Heart left ventricle (tissue), 16 donors: ENCODE data around the gene CLIP2. TPM values are rescaled to one million over a fixed set of nuclear protein-coding genes. Genes with fewer than 3 reads are reported as not detected.
"Not testable (repeated sequence)": the region's sequence is repeated elsewhere in the genome, so short reads cannot be mapped to it uniquely, and the experiment has no call there.

Experiments
- ATAC-seq, 4 donors: fragments of 200-7000 bp; cut with Tn5 transposase; one replicate each; pipeline ENCODE4 v1.9.1; 2020 to 2022; ENCODE audit warnings: moderate library complexity in 4 of 4, mild to moderate bottlenecking in 3 of 4, moderate number of reproducible peaks in 1 of 4
- DNase-seq, 5 donors: peaks; one replicate each; pipeline ENCODE4 v3.0.0-alpha.2; 2020
- H3K27ac ChIP-seq, 12 donors: fragments of 200-600 bp; sonication (generic) in 4 of 12; one replicate each; pipeline versions ENCODE4 v1.5.0 to v1.8.0; 2016 to 2022; ENCODE audit warnings: mild to moderate bottlenecking in 2 of 12
- H3K27me3 ChIP-seq, 9 donors: fragments of 200-600 bp; sonication (generic) in 2 of 9; one replicate each; pipeline versions ENCODE4 v1.5.1 to v1.8.0; 2016 to 2022; ENCODE audit warnings: mild to moderate bottlenecking in 3 of 9
- H3K36me3 ChIP-seq, 9 donors: fragments of 200-600 bp; sonication (generic) in 2 of 9; one replicate each; pipeline versions ENCODE4 v1.5.0 to v1.8.0; 2018 to 2022; ENCODE audit warnings: mild to moderate bottlenecking in 2 of 9
- H3K4me1 ChIP-seq, 12 donors: fragments of 200-600 bp; sonication (generic) in 4 of 12; one replicate each; pipeline versions ENCODE4 v1.5.0 to v1.8.0; 2016 to 2022; ENCODE audit warnings: mild to moderate bottlenecking in 3 of 12
- H3K4me3 ChIP-seq, 12 donors: fragments of 200-600 bp; sonication (generic) in 4 of 12; one replicate each; pipeline versions ENCODE4 v1.5.0 to v1.8.0; 2017 to 2022; ENCODE audit warnings: mild to moderate bottlenecking in 9 of 12, moderate library complexity in 4 of 12
- H3K9me3 ChIP-seq, 12 donors: fragments of 200-600 bp; sonication (generic) in 4 of 12; one replicate each; pipeline versions ENCODE4 v1.5.0 to v1.8.0; 2016 to 2022; ENCODE audit warnings: mild to moderate bottlenecking in 1 of 12
- POLR2A ChIP-seq, 2 donors: fragments of 450-650 bp; IDR thresholded peaks; one replicate each; pipeline ENCODE4 v1.6.1; 2017; ENCODE audit warnings: antibody characterized with exemption in 2 of 2, mild to moderate bottlenecking in 2 of 2, moderate library complexity in 2 of 2
- WGBS, 4 donors: extraction: QIAGEN DNeasy Blood & Tissue Kit in 2 of 4; methylation state at CpG; one replicate each; pipeline versions ENCODE4 v1.1.5 to v1.1.7; 2013 to 2018; 5-methylcytosine and 5-hydroxymethylcytosine counted together
- intact Hi-C, 10 donors: fragments of 100-400 bp; cut with DNase I; formaldehyde crosslinking; loops; one replicate each; pipeline versions ENCODE4 v1.11.1 to v1.14.2; 2022
- polyA plus RNA-seq, 2 donors: library from polyadenylated mRNA; stranded (reverse); fragments of 200-250 nt; gene quantifications; one replicate each; pipeline ENCODE4 v1.2.3, GENCODE V29; 2013
- total RNA-seq, 9 donors: library from RNA; depleted of rRNA in 2 of 9; stranded (reverse); fragments of >200 nt in 2 of 9; fragmentation: NEBNext Ultra II Directional in 3 of 9; extraction: Animal tissue kit (Norgen Biotek cat#: 25700) in 3 of 9; gene quantifications; one replicate each; pipeline versions ENCODE4 v1.1.0 to v1.2.4, GENCODE V29; 2016 to 2023
- TF ChIP-seq, protein P1 (sequence below), 12 donors: fragments of 200-600 bp; sonication (generic) in 4 of 12; IDR thresholded peaks; one replicate each; pipeline versions ENCODE4 v1.5.0 to v1.8.0; 2018 to 2022; ENCODE audit warnings: antibody characterized with exemption in 12 of 12, mild to moderate bottlenecking in 5 of 12
- donor health status: ischemic (EF 13 %, LVEDD 7.1; RV severe dilation, severe dysfunction).
- donor health status: healthy with polysubstance abuse.
- donor health status: DM: no; HTN: yes; CAD: no.
- donor health status: DM: no; HTN: no; CAD: no.
- donor health status: ischemic (EF 25% LVEDD 6.9; RV normal size, moderate dysfunction).
- donor health status: ischemic (EF 25% LVEDD 5.7; RV mildly dilated, moderate dysfunction).
- donor health status: healthy.
- donor health status: DM: yes; HTN: yes; CAD: no.
- donor health status: ischemic (EF 35%, LVEDD 5.7; RV mildly dilated, moderate dysfunction).
- donor health status: nonischemic (EF 11% LVEDD 7.7; RV severe dilation, severe dysfunction).
- donor health status: DM: yes; HTN: yes; CAD: no.
- donor health status: PGD.
- donor health status: ischemic (EF 29% LVEDD 5.4; RV normal size, mild dysfunction).
- donor health status: nonischemic (EF 23%, LVEDD 6.1; RV moderate dilation, normal function).

The CLIP2 gene
- total and polyA plus RNA-seq, 11 donors = 4.2 to 17.7 (median 9.0) TPM

DNA sequence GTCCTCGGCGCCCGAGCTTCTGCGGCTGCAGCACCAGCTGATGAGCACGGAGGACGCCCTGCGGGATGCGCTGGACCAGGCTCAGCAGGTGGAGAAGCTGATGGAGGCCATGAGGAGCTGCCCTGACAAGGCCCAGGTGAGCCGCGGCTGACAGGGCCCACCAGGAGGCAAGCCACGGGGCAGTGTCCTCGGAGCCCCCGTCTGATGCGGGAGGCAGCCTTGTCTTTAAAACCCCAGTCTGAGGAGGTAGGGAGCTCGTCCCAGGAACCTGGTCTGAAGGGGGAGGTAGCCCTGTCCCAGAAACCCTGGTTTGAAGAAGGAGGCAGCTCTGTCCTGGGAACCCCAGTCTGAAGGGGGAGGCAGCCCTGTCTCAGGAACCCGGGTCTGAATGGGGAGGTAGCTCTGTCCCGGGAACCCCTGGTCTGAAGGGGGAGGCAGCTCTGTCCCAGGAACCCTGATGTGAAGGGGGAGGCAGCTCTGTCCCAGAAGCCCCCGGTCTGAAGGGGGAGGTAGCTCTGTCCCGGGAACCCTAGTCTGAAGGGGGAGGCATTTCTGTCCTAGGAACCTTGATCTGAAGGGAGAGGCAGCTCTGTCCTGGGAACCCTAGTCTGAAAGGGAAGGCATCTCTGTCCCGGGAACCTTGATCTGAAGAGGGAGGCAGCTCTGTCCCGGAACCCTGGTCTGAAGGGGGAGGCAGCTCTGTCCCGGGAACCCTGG lies 111.4 kb downstream of the CLIP2 start:
- Histone ChIP-seq H3K27me3 (no peaks in the 10 kb centered on the region), H3K36me3 (peaks cover 0 to 65% (median 49%) of the 10 kb centered on the region in 9 donors), H3K4me3 (no peak overlapping the region), H3K4me1 (no peaks in the 10 kb centered on the region), H3K9me3 (peaks cover 0 to 3% (median 0%) of the 10 kb centered on the region in 12 donors), H3K27ac (no peak overlapping the region)
- WGBS, 4 donors = 85 to 92% (median 90%) methylated on average over 21 to 22 of the region's 22 CpGs
- intact Hi-C loops = loop anchor here (2.0 to 10.0 kb wide), 8 partner anchors 192 to 536 kb away; partner anchors contain the start of gene TMEM270 (in 1 of the 10)
- DNase-seq (peak in 1 of 5 donors; percentile 64), ATAC-seq (no peak)
- TF ChIP-seq, protein P1, sequence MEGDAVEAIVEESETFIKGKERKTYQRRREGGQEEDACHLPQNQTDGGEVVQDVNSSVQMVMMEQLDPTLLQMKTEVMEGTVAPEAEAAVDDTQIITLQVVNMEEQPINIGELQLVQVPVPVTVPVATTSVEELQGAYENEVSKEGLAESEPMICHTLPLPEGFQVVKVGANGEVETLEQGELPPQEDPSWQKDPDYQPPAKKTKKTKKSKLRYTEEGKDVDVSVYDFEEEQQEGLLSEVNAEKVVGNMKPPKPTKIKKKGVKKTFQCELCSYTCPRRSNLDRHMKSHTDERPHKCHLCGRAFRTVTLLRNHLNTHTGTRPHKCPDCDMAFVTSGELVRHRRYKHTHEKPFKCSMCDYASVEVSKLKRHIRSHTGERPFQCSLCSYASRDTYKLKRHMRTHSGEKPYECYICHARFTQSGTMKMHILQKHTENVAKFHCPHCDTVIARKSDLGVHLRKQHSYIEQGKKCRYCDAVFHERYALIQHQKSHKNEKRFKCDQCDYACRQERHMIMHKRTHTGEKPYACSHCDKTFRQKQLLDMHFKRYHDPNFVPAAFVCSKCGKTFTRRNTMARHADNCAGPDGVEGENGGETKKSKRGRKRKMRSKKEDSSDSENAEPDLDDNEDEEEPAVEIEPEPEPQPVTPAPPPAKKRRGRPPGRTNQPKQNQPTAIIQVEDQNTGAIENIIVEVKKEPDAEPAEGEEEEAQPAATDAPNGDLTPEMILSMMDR (IDR thresholded peaks at IDR 0.05) = no peak
- TF ChIP-seq POLR2A (IDR thresholded peaks at IDR 0.05) = no peak

DNA sequence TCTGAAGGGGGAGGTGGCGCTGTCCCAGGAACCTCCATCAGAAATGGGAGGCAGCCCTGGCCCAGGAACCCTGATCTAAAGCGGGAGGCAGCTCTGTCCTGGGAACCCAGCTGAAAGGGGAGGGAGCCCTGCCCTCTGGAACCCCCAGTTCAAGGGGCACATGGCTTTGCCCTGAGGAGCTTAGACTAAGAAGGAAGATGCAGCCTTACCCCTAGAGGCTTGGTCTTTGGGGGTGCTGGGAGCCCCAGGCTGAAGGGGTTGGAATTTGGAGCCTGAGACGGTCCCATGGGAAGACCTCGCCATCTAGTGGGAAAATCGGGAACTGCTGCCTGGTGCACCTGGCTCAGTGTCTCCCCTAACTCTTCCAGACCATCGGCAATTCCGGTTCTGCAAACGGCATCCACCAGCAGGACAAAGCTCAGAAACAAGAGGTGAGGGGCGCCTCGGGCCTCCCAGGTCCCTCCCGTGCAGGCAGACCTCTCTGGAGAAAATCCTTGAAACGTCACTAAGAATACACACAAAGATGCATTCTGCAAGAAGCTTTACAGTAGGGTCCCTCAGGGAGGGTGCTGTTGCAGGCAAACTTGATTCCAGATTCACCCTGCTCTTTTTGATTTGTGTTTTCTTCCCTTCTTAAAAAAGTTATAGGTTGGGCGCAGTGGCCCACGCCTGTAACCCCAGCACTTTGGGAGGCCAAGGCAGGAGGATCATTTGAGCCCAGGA lies 112.1 kb downstream of the CLIP2 start:
- no peak overlapping the region for H3K27ac ChIP-seq
- H3K9me3 ChIP-seq = no peaks in the 10 kb centered on the region
- TF ChIP-seq POLR2A (IDR thresholded peaks at IDR 0.05) = no peak
- TF ChIP-seq, protein P1 (IDR thresholded peaks at IDR 0.05) = peak; percentile 91 to 98 (median 96)
- ATAC-seq (peak in 3 of 4 donors; percentile 58 to 65 (median 62)), DNase-seq (peak; percentile 47 to 72 (median 59))
- intact Hi-C loops = loop anchor here (2.0 to 10.0 kb wide), 8 partner anchors 192 to 536 kb away; partner anchors contain the start of gene TMEM270 (in 1 of the 10)
- H3K27me3 ChIP-seq = no peaks in the 10 kb centered on the region
- no peaks in the 10 kb centered on the region for H3K4me1 ChIP-seq
- 38 to 54% (median 39%) methylated on average over 9 to 14 of the region's 14 CpGs for WGBS, 4 donors
- peaks cover 0 to 57% (median 43%) of the 10 kb centered on the region in 9 donors for H3K36me3 ChIP-seq
- H3K4me3 ChIP-seq = no peak overlapping the region

DNA sequence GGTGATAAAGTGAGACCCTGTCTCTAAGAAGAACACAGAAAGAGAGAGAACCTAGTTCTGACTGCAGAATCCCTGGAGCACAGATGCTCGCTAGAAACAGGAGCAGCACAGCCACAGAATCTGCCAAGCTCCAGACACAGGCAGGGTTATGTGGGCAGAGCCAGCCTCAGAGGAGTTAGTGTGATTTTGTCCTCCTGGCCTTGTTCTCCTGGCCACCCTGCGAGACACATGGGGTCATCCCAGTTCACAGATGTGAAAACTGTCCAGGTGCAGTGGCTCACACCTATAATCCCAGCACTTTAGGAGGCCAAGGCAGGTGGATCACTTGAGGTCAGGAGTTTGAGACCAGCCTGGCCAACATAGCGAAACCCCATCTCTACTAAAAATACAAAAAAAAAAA lies 113.5 kb downstream of the CLIP2 start:
- intact Hi-C loops = loop anchor here in 8 of 10 donors (5.0 to 10.0 kb wide), 4 partner anchors 330 to 538 kb away; partner anchors contain the start of gene TMEM270 (in 1 of the 8)
- H3K36me3 ChIP-seq = peaks cover 0 to 45% (median 29%) of the 10 kb centered on the region in 9 donors
- ATAC-seq = not testable (repeated sequence)

DNA sequence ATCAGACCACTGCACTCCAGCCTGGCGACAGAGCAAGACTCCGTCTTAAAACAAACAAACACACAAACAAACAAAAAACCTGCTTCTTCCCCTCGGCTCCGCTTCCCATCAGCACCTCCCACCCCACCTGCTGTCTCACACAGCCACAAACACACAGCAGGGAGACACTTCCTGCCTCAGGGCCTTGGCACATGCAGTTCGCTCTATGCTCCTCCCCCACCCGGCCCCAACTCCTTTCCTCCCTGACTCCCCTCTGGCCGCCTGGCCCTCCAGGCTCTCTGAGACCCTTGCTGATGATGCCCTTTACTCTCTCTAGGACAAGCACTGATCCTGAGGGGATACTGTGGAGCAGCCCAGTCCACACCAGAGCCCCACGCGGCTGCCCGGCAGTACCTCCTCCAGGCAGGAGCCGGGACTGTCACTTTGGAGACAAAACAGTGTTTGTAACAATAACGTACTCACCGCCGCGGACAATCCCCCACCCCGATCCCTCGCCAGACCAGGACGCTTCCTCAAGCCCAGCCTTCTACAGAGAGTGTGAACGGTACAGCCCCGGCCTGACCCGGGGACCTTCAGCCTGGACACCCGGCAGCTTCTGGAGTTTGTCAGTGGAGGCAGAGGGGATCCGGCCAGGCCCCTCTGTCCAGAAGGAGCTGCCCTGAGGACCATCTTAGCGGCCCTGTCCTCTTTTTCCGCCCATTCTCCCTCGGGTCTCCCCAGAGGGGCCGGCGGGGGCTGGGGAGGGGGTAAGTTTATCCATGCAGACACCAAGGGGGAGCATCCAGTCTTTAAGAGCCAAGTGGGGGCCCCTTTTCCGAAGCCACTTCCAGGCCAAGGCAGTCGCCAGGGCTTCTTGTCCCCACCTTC lies 114.5 kb downstream of the CLIP2 start:
- TF ChIP-seq POLR2A (IDR thresholded peaks at IDR 0.05) = no peak
- TF ChIP-seq, protein P1 (IDR thresholded peaks at IDR 0.05) = no peak
- intact Hi-C loops = loop anchor here in 8 of 10 donors (5.0 to 10.0 kb wide), 4 partner anchors 331 to 539 kb away; partner anchors contain the start of gene TMEM270 (in 1 of the 8)
- no peaks in the 10 kb centered on the region for H3K9me3 ChIP-seq
- no peak overlapping the region for H3K4me3 ChIP-seq
- no peaks in the 10 kb centered on the region for H3K4me1 ChIP-seq
- H3K27ac ChIP-seq = no peak overlapping the region
- no peaks in the 10 kb centered on the region for H3K27me3 ChIP-seq
- DNase-seq = peak in 1 of 5 donors; percentile 54
- 87 to 90% (median 89%) methylated on average over 28 to 30 of the region's 30 CpGs for WGBS, 4 donors
- peaks cover 0 to 38% (median 26%) of the 10 kb centered on the region in 9 donors for H3K36me3 ChIP-seq
- ATAC-seq = no peak

More for the DNA sequence above, 113.5 kb downstream of the CLIP2 start:
- DNase-seq = peak in 1 of 5 donors; percentile 14
- WGBS, 4 donors = 75 to 98% (median 84%) methylated on average over 3 of the region's 3 CpGs
- not testable (repeated sequence) for H3K4me3 ChIP-seq, H3K9me3 ChIP-seq, H3K4me1 ChIP-seq, H3K27ac ChIP-seq, H3K27me3 ChIP-seq
